AG09309 (cell line): ENCODE results near the gene GLIS1.

Experiments
- DNase-seq: peaks from one replicate; pipeline ENCODE4 v3.0.0-alpha.2; 2010; ENCODE audit warnings: low read depth
- H3K4me3 ChIP-seq: 2 replicates; pipeline ENCODE4 v1.5.1; 2011; ENCODE audit warnings: mild to moderate bottlenecking, low read depth, low read length, moderate library complexity; ENCODE audit not compliant: control insufficient read depth
- TF ChIP-seq, protein P1 (sequence below): IDR thresholded peaks from 2 replicates; pipeline ENCODE4 v1.5.1; 2011; ENCODE audit warnings: mild to moderate bottlenecking, low read depth, low read length, inconsistent platforms; ENCODE audit not compliant: insufficient read depth, control insufficient read depth; ENCODE audit errors: missing control alignments

Gene GLIS1

GRCh38 chr1:53722025-53722424, 16.9 kb downstream of the GLIS1 start:
- H3K4me3 ChIP-seq: no peak overlapping the region
- DNase-seq: no peak
- TF ChIP-seq, protein P1, sequence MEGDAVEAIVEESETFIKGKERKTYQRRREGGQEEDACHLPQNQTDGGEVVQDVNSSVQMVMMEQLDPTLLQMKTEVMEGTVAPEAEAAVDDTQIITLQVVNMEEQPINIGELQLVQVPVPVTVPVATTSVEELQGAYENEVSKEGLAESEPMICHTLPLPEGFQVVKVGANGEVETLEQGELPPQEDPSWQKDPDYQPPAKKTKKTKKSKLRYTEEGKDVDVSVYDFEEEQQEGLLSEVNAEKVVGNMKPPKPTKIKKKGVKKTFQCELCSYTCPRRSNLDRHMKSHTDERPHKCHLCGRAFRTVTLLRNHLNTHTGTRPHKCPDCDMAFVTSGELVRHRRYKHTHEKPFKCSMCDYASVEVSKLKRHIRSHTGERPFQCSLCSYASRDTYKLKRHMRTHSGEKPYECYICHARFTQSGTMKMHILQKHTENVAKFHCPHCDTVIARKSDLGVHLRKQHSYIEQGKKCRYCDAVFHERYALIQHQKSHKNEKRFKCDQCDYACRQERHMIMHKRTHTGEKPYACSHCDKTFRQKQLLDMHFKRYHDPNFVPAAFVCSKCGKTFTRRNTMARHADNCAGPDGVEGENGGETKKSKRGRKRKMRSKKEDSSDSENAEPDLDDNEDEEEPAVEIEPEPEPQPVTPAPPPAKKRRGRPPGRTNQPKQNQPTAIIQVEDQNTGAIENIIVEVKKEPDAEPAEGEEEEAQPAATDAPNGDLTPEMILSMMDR: no peak

DNA sequence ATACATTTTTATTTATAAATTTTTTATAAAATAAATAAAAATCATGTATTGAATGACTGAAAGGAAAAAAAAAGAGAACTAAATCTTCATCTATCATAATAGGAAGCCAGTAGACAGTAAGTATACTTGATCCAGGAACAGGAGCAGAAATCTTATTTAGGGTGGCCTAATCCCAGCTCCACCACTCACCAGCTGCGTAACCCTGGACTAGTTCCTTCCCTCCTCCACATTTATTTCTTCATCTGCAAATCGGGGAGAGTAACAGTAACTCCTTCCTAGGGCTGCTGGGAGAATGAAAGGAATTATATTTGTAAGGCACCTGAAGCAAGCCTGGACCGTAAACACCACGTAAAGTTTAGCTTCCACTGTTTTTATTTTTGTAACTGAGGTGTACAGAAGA, 17.9 kb downstream of the GLIS1 start:
- DNase-seq: no peak
- no peak overlapping the region for H3K4me3 ChIP-seq
- TF ChIP-seq, protein P1: no peak

- DNase-seq: no peak
- TF ChIP-seq, protein P1: no peak
- H3K4me3 ChIP-seq: no peak overlapping the region
Measured at GRCh38 chr1:53719469-53719868, 19.5 kb downstream of the GLIS1 start.

DNA sequence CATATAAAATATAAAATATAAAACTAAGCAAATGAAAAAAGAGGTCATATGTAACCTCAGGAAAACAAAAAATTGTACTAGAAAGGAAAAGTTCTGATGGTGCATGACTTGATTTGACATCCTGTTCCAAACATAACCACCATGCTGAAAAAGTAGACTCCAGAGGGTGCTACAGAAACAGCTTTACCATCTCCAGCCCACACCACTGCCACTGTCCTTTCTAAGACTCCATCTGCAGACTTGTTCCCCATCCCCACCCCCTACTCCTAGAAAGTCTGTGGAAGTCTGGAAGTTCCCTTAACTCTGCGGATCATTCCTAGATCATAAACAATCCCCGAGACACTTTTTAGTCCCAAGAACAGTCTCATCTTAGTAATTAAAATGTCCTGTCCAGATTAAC, 20.5 kb downstream of the GLIS1 start:
- TF ChIP-seq, protein P1: no peak
- H3K4me3 ChIP-seq: no peak overlapping the region
- no peak for DNase-seq

GRCh38 chr1:53717025-53717804, 21.7 kb downstream of the GLIS1 start:
- TF ChIP-seq, protein P1: no peak
- no peak for DNase-seq

GRCh38 chr1:53716150-53716549, 22.8 kb downstream of the GLIS1 start:
- TF ChIP-seq, protein P1: no peak

More at GRCh38 chr1:53717025-53717804, 21.7 kb downstream of the GLIS1 start:
- no peak overlapping the region for H3K4me3 ChIP-seq

More at GRCh38 chr1:53716150-53716549, 22.8 kb downstream of the GLIS1 start:
- H3K4me3 ChIP-seq: no peak overlapping the region
- no peak for DNase-seq
